Ovary (tissue), 3 donors: ENCODE results near the gene HLA-DPB1.

Experiments used
- POLR2A ChIP-seq: fragments of 450-650 bp; IDR thresholded peaks from one replicate; pipeline ENCODE4 v1.6.1; 2017; ENCODE audit warnings: antibody characterized with exemption, mild to moderate bottlenecking, moderate library complexity
- TF ChIP-seq, protein P1 (sequence below), 3 donors: fragments of 450-650 bp in 2 of 3; fragments of 200-600 bp in 1 of 3; IDR thresholded peaks; one replicate each; pipeline versions ENCODE4 v1.5.1 to v1.8.0; 2016 to 2022; ENCODE audit warnings: antibody characterized with exemption in 3 of 3, mild to moderate bottlenecking in 1 of 3
- donor health status: DM: no; HTN: no; CAD: no.

- TF ChIP-seq, protein P1, sequence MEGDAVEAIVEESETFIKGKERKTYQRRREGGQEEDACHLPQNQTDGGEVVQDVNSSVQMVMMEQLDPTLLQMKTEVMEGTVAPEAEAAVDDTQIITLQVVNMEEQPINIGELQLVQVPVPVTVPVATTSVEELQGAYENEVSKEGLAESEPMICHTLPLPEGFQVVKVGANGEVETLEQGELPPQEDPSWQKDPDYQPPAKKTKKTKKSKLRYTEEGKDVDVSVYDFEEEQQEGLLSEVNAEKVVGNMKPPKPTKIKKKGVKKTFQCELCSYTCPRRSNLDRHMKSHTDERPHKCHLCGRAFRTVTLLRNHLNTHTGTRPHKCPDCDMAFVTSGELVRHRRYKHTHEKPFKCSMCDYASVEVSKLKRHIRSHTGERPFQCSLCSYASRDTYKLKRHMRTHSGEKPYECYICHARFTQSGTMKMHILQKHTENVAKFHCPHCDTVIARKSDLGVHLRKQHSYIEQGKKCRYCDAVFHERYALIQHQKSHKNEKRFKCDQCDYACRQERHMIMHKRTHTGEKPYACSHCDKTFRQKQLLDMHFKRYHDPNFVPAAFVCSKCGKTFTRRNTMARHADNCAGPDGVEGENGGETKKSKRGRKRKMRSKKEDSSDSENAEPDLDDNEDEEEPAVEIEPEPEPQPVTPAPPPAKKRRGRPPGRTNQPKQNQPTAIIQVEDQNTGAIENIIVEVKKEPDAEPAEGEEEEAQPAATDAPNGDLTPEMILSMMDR (IDR thresholded peaks at IDR 0.05) = no peak
- TF ChIP-seq POLR2A = no peak
Observed at GRCh38 chr6:33030245-33030644, 45.5 kb upstream of the HLA-DPB1 start.
